PFSK-1 (cell line): ENCODE results near the gene SDF4.

ENCODE experiments used
- FOXP2 ChIP-seq: optimal IDR thresholded peaks from 2 replicates; pipeline ENCODE3; 2011; ENCODE audit warnings: borderline replicate concordance, control low read depth, inconsistent platforms; ENCODE audit not compliant: insufficient read depth; ENCODE audit errors: extremely low read length, extremely low read depth
- POLR2AphosphoS5 ChIP-seq: IDR thresholded peaks from 2 replicates; pipeline ENCODE4 v1.6.1; 2012; ENCODE audit warnings: low read depth, mild to moderate bottlenecking, control low read depth, low read length, moderate library complexity
- SIN3A ChIP-seq: IDR thresholded peaks from 2 replicates; pipeline ENCODE4 v1.6.1; 2012; ENCODE audit warnings: mild to moderate bottlenecking, low read length, moderate library complexity, borderline replicate concordance; ENCODE audit not compliant: insufficient read depth
- TAF1 ChIP-seq: IDR thresholded peaks from 2 replicates; pipeline ENCODE4 v1.6.1; 2012; ENCODE audit warnings: low read length, control low read depth, borderline replicate concordance; ENCODE audit not compliant: insufficient read depth
- TF ChIP-seq, protein P1 (sequence below), 2 experiments: IDR thresholded peaks; 2 replicates each; pipeline versions ENCODE4 v1.6.1 to v1.8.0; 2011 to 2012; ENCODE audit warnings: low read depth in 2 of 2, low read length in 2 of 2, control low read depth in 1 of 2, inconsistent platforms in 1 of 2, mild to moderate bottlenecking in 1 of 2, moderate library complexity in 1 of 2; ENCODE audit not compliant: insufficient read depth in 1 of 2

SDF4 gene

DNA sequence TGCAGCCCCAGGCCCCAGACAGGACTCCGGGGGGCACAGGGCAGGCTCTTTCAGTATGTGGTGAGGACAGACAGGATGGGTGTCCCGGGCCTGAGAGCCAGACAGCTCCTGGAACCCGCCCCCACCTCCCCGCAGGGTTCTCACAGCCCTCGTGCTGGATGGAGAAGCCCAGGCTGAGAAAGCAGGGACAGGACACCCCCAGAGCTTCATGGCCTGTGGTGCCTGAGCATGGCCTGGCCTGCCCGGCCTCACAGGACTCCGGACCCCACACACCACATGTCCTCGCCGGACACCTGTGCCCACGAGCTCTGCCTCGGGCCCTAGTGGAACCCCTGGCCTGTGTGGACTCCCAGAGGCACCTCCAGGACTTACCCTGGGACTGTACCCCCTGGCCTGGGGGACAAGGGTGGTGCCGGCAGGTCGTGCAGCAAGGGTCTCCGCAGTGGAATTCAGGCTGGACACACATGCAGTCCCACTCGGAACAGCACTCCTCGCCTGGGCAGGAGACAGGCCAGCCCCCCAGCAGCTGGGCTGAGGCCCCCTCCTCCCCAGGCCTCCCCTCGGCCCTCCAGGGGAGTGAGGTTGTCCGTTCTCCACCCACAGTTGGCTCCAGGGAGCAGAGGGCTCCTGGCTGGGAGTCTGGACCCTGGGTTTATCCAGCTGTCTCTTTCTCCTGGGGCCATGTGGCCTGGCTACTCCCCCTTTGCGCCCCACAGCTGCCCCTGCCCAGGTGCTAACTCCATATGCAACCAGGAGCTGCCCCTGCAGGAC is 26.6 kb downstream of the SDF4 start:
- no peak for TF ChIP-seq TAF1
- no peak for TF ChIP-seq POLR2AphosphoS5
- no peak for TF ChIP-seq SIN3A

DNA sequence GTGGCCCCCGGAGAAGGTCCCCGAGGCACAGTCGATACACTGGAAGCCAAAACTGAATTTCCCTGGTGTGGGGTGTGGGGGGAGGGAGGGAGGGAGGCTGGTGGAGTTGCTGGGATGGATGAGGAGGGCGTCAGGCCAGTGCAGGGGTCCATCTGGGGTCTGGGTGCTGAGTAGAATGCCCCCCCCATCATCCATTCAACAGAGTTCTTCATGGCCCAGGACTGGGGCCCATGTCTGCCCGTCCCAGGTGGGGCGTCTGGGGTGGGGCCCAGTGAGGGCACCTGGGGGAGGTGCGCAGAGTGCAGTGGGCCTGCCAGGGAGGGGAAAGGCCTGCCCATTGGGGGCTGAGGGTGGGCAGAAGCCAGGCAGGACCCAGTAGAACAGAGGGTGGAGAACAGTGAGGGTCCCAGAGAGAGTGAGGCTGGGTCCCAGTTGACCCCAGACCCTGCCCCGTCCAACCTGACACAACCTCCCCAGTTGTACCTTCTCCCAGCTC is 27.3 kb downstream of the SDF4 start:
- TF ChIP-seq TAF1 (no peak), FOXP2 (no peak), POLR2AphosphoS5 (no peak), SIN3A (no peak)
- TF ChIP-seq, protein P1, sequence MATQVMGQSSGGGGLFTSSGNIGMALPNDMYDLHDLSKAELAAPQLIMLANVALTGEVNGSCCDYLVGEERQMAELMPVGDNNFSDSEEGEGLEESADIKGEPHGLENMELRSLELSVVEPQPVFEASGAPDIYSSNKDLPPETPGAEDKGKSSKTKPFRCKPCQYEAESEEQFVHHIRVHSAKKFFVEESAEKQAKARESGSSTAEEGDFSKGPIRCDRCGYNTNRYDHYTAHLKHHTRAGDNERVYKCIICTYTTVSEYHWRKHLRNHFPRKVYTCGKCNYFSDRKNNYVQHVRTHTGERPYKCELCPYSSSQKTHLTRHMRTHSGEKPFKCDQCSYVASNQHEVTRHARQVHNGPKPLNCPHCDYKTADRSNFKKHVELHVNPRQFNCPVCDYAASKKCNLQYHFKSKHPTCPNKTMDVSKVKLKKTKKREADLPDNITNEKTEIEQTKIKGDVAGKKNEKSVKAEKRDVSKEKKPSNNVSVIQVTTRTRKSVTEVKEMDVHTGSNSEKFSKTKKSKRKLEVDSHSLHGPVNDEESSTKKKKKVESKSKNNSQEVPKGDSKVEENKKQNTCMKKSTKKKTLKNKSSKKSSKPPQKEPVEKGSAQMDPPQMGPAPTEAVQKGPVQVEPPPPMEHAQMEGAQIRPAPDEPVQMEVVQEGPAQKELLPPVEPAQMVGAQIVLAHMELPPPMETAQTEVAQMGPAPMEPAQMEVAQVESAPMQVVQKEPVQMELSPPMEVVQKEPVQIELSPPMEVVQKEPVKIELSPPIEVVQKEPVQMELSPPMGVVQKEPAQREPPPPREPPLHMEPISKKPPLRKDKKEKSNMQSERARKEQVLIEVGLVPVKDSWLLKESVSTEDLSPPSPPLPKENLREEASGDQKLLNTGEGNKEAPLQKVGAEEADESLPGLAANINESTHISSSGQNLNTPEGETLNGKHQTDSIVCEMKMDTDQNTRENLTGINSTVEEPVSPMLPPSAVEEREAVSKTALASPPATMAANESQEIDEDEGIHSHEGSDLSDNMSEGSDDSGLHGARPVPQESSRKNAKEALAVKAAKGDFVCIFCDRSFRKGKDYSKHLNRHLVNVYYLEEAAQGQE (IDR thresholded peaks at IDR 0.05; ENCODE audit: insufficient read depth in 1 of 2, low read depth in 2 of 2, low read length in 2 of 2), result no peak

DNA sequence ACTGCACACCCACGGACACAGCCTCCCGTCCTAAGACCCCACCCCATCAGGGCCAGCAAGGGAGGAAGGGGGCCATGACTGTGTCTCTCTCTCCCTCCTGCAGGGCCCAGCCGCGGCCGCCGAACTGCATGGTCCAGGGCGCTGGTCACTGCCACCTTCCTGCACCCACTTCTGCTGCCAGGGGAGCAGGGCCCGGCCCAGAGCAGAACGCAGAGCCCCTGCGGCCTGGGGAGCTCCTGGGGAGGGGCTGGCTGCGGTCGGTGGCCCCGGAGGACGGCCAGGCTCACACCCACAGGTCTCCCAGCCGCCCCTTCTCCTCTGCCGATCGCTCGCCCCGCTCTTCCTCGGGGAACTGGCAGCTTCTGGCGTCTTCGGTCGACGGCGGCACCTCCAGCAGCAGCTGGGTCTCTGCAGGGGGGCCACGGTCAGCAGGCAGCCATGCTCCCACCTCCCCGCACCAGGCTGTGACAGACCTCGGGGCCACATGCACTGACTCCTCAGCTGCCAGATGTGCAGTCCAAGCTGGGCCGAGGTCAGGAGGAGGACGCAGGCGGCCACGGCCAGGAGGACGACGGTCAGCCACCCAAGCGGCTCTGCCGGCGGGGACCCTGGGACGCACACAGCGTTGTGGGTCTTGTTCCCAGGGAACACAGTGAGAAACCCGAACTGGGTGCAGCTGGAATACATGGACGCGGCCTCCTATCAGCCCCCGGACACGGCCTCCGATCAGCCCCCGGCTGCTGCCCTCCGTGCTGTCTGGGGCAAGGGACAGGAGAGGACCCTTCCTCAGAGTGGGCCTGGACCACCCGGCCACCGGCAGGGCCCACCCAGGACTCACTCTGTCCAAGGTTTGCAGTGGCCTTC is 28.0 kb downstream of the SDF4 start:
- TF ChIP-seq POLR2AphosphoS5 (no peak), SIN3A (no peak), TAF1 (no peak), FOXP2 (no peak)
- TF ChIP-seq, protein P1 (IDR thresholded peaks at IDR 0.05; ENCODE audit: insufficient read depth in 1 of 2, low read depth in 2 of 2, low read length in 2 of 2), result no peak

DNA sequence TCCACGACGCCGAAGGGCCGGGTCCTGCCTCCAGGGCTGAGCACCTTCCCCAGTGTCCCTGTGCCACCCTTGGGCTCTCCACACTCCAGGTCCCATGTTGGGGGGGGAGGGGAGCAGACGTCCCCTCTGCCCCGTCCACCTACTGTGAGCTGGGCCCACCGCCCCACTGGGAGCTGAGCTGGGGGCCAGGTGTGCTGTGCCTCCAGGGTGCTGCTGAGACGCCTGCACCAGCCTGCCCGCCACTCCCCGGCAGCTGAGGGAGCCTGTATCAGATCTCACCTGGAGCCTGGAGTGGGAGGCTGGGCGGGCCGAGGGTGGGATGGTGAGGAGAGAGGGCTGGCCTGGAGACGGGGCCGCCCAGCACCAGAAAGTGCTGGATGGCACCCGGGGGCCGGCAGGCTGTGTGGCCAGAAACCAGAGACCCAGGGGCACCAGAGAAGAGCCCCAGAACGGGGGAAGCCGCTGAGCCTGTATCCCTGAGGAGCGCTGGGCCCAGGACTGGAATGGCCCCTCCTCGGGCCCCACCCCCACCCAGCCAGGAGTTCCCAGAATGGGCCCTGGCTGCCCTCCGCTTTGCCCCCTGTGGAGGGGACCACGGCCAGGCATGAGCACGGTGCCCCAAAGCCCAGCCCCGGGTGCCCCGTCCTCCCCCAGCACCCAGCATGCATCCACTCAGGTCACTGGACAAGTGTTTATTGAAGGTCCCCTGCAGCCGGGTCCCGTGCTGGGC is 28.8 kb downstream of the SDF4 start:
- no peak for TF ChIP-seq TAF1

DNA sequence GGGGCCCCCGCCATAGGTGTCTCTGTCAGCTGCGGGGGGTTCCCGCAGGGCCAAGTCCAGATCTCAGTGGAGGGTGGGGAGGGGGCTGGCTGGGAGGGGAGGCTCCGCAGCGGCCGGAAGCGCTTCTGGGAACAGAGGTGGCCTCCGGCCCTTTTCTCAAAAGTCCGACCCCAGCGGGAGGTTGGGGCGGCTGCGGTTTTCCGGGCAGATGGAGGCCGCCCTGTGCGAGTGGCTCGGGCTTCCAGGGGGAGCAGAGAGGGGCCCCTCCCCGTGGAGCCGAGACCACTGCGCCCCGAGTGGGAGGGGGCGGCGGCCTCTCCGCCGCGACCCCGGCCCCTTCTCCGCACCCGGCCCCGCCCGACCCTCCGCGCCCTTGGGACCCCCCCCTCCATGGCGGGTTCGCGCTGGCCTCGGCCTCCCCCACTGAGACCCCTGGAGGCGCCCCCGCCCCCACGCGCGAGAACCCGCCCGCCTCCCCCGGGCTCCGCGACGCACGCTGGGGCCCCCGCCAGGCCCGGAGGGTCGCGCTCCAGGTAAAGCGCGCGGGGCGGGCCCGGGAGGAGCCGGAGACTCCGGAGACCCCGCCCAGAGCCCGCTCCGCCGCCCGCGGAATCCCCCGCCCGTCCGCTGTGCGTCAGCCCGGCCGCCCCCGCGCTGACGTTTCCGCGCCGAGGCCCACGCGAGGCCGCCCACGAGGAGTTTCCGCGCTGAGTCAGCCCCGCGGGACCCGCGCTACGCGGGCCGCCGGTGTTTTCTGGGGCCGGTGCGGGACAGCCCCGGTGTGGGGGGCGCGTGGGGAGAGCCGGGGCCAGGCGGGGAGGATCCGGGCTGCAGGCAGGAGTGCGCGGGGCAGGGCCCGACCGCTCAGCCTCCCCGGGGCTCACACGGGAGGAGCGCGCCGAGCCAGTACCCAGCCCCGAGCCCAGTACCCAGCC is 30.7 kb downstream of the SDF4 start:
- TF ChIP-seq TAF1 (no peak), FOXP2 (peak; percentile 9)
